Measurements from ENCODE around the gene PTMA.
A peak's percentile ranks its signal among the peaks of the same experiment; 100 is the strongest.

GRCh38 chr2:231714639-231715498 is 6.5 kb downstream of the PTMA start:
- no peak for TF ChIP-seq POLR2A (IDR thresholded peaks at IDR 0.05)
- peak; percentile 69 to 94 (median 87) for TF ChIP-seq CTCF (IDR thresholded peaks at IDR 0.05)

All from thyroid gland (tissue), 4 donors.